Adipose tissue (tissue), 3 donors: ENCODE data around the gene CORO1C. TPM values are rescaled to one million over a fixed set of nuclear protein-coding genes. Genes with fewer than 3 reads are reported as not detected.

Experiments
- H3K27ac ChIP-seq: one replicate; pipeline ENCODE4 v1.5.1; 2013; ENCODE audit warnings: low read depth, low read length
- WGBS, 3 donors: extraction: QIAGEN DNeasy Blood & Tissue Kit; methylation state at CpG; one replicate each; pipeline ENCODE4 v1.1.7; 2013; 5-methylcytosine and 5-hydroxymethylcytosine counted together
- polyA plus RNA-seq, 3 donors: library from polyadenylated mRNA; stranded (reverse); fragments of 200-250 nt; gene quantifications; one replicate each; pipeline ENCODE4 v1.2.3, GENCODE V29; 2013
- donor health status: healthy with polysubstance abuse.
- donor health status: Bipolar disorder and iron deficiency.
- donor health status: healthy.

The CORO1C gene
- polyA plus RNA-seq, 3 donors, result 11.6 to 72.0 (median 53.3) TPM

- H3K27ac ChIP-seq, result no peak overlapping the region
- 67 to 74% (median 70%) methylated on average over 14 of the region's 14 CpGs for WGBS, 3 donors
Observed at GRCh38 chr12:108616941-108617858, 114.1 kb downstream of the CORO1C start.

- WGBS, 3 donors, result 72 to 100% (median 93%) methylated on average over 2 of the region's 2 CpGs
Observed at GRCh38 chr12:108616359-108616758, 115.0 kb downstream of the CORO1C start.

GRCh38 chr12:108615918-108616317 is 115.4 kb downstream of the CORO1C start:
- WGBS, 3 donors, result 78 to 96% (median 93%) methylated on average over 1 of the region's 1 CpG
- H3K27ac ChIP-seq, result no peak overlapping the region

More at GRCh38 chr12:108616359-108616758, 115.0 kb downstream of the CORO1C start:
- H3K27ac ChIP-seq, result no peak overlapping the region

GRCh38 chr12:108614639-108615038 is 116.7 kb downstream of the CORO1C start:
- no peak overlapping the region for H3K27ac ChIP-seq
- 82 to 97% (median 89%) methylated on average over 6 of the region's 6 CpGs for WGBS, 3 donors

- WGBS, 3 donors, result 71 to 91% (median 85%) methylated on average over 4 of the region's 4 CpGs
- H3K27ac ChIP-seq, result no peak overlapping the region
Observed at GRCh38 chr12:108614041-108614440, 117.3 kb downstream of the CORO1C start.

GRCh38 chr12:108613548-108613947 is 117.8 kb downstream of the CORO1C start:
- no peak overlapping the region for H3K27ac ChIP-seq
- WGBS, 3 donors, result 51 to 68% (median 57%) methylated on average over 9 of the region's 9 CpGs

GRCh38 chr12:108612788-108613282 is 118.5 kb downstream of the CORO1C start:
- 55 to 85% (median 84%) methylated on average over 8 of the region's 8 CpGs for WGBS, 3 donors

GRCh38 chr12:108611884-108612415 is 119.4 kb downstream of the CORO1C start:
- H3K27ac ChIP-seq, result no peak overlapping the region
- WGBS, 3 donors, result 30 to 74% (median 63%) methylated on average over 5 of the region's 5 CpGs

More at GRCh38 chr12:108612788-108613282, 118.5 kb downstream of the CORO1C start:
- no peak overlapping the region for H3K27ac ChIP-seq

- 75 to 87% (median 84%) methylated on average over 15 of the region's 15 CpGs for WGBS, 3 donors
- H3K27ac ChIP-seq, result no peak overlapping the region
Observed at GRCh38 chr12:108610856-108611605, 120.3 kb downstream of the CORO1C start.

- WGBS, 3 donors, result 81 to 93% (median 92%) methylated on average over 8 of the region's 8 CpGs
- H3K27ac ChIP-seq, result no peak overlapping the region
Observed at GRCh38 chr12:108610336-108610815, 120.9 kb downstream of the CORO1C start.

GRCh38 chr12:108609537-108610335 is 121.6 kb downstream of the CORO1C start:
- no peak overlapping the region for H3K27ac ChIP-seq
- whole genome bisulfite sequencing, 3 donors, result 39 to 61% (median 39%) methylated on average over 21 of the region's 21 CpGs

GRCh38 chr12:108608616-108609015 is 122.7 kb downstream of the CORO1C start:
- H3K27ac ChIP-seq, result no peak overlapping the region
- 65 to 85% (median 73%) methylated on average over 5 of the region's 5 CpGs for WGBS, 3 donors

- WGBS, 3 donors, result 73 to 94% (median 92%) methylated on average over 10 of the region's 10 CpGs
- no peak overlapping the region for H3K27ac ChIP-seq
Observed at GRCh38 chr12:108607981-108608600, 123.2 kb downstream of the CORO1C start.

- 73 to 85% (median 79%) methylated on average over 9 of the region's 9 CpGs for WGBS, 3 donors
- H3K27ac ChIP-seq, result no peak overlapping the region
Observed at GRCh38 chr12:108606492-108606891, 124.8 kb downstream of the CORO1C start.

GRCh38 chr12:108605690-108606406 is 125.5 kb downstream of the CORO1C start:
- no peak overlapping the region for H3K27ac ChIP-seq
- WGBS, 3 donors, result 84 to 96% (median 94%) methylated on average over 4 of the region's 4 CpGs

GRCh38 chr12:108605000-108605689 is 126.2 kb downstream of the CORO1C start:
- H3K27ac ChIP-seq, result no peak overlapping the region
- WGBS, 3 donors, result 53 to 70% (median 67%) methylated on average over 3 of the region's 3 CpGs
